ENCODE measurements around the gene C2CD2L. TPM values are rescaled to one million over a fixed set of nuclear protein-coding genes. Genes with fewer than 3 reads are reported as not detected.

Gene C2CD2L
- total and polyA plus RNA-seq, 2 of the 4 experiments (the other 2 are of a cell fraction) = 2.2 to 8.7 TPM

GRCh38 chr11:119153049-119153818, 46.1 kb downstream of the C2CD2L start:
- Histone ChIP-seq H3K79me1 (ENCODE audit: low read depth in 1 of 2, low read length in 2 of 2) (no peaks in the 10 kb centered on the region), H3K4me2 (ENCODE audit: low read depth, low read length) (no peak overlapping the region), H3K9me1 (ENCODE audit: insufficient read depth, low read length) (no peaks in the 10 kb centered on the region), H3K23ac (ENCODE audit: low read depth, low read length) (no peak overlapping the region), H3K36me3 (ENCODE audit: control insufficient read depth, insufficient read depth, low read length) (no peaks in the 10 kb centered on the region), H3K4ac (ENCODE audit: low read depth, low read length) (no peak overlapping the region), H4K20me1 (ENCODE audit: insufficient read depth, low read length) (no peaks in the 10 kb centered on the region), H2AK5ac (ENCODE audit: low read depth, low read length) (no peak overlapping the region), H4K5ac (ENCODE audit: low read depth, low read length) (no peak overlapping the region), H3K4me1 (ENCODE audit: control insufficient read depth, insufficient read depth, low read length) (0 out of 2 replicates have a peak, but pooled peaks cover 2% of the 10 kb centered on the region), H2BK5ac (ENCODE audit: low read depth, low read length, poor library complexity, severe bottlenecking) (no peak overlapping the region), H2AK9ac (replicated peaks; ENCODE audit: low read depth, low read length, poor library complexity) (no peak overlapping the region), H2AFZ (replicated peaks; ENCODE audit: low read length, poor library complexity) (no peak overlapping the region), H3K9me3 (ENCODE audit: control insufficient read depth, insufficient read depth, low read length) (no peaks in the 10 kb centered on the region), H2BK20ac (ENCODE audit: low read depth, low read length) (no peak overlapping the region), H4K91ac (ENCODE audit: insufficient read depth, low read depth, low read length) (no peak overlapping the region), H2BK15ac (ENCODE audit: low read depth, low read length) (no peak overlapping the region), H3K14ac (replicated peaks; ENCODE audit: low read depth, low read length) (no peak overlapping the region), H3K4me3 (ENCODE audit: insufficient read depth, low read depth, low read length) (no peak overlapping the region), H3K56ac (ENCODE audit: extremely low read depth, insufficient read depth, low read length) (no peak overlapping the region), H3K18ac (ENCODE audit: low read depth, low read length) (no peak overlapping the region), H2BK120ac (ENCODE audit: low read depth, low read length) (no peak overlapping the region), H3K9ac (ENCODE audit: low read depth, low read length) (no peak overlapping the region), H3K27me3 (ENCODE audit: control insufficient read depth, insufficient read depth, low read length) (peaks cover 48% of the 10 kb centered on the region), H4K8ac (ENCODE audit: low read depth in 2 of 2, low read length in 2 of 2) (no peak overlapping the region), H3K27ac (ENCODE audit: insufficient read depth, low read length) (no peak overlapping the region)
- no peak for TF ChIP-seq RCOR1 (IDR thresholded peaks at IDR 0.05; ENCODE audit: insufficient replicate concordance, low read length)
- TF ChIP-seq, protein P1, sequence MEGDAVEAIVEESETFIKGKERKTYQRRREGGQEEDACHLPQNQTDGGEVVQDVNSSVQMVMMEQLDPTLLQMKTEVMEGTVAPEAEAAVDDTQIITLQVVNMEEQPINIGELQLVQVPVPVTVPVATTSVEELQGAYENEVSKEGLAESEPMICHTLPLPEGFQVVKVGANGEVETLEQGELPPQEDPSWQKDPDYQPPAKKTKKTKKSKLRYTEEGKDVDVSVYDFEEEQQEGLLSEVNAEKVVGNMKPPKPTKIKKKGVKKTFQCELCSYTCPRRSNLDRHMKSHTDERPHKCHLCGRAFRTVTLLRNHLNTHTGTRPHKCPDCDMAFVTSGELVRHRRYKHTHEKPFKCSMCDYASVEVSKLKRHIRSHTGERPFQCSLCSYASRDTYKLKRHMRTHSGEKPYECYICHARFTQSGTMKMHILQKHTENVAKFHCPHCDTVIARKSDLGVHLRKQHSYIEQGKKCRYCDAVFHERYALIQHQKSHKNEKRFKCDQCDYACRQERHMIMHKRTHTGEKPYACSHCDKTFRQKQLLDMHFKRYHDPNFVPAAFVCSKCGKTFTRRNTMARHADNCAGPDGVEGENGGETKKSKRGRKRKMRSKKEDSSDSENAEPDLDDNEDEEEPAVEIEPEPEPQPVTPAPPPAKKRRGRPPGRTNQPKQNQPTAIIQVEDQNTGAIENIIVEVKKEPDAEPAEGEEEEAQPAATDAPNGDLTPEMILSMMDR (conservative IDR thresholded peaks at IDR 0.05; ENCODE audit: low read depth, low read length) = 0 out of 2 replicates have a peak, but pooled peaks have one; percentile 4
- DNase-seq = no peak
- ChIA-PET POLR2A (ENCODE audit: unreplicated experiment) (no interaction called here), CTCF (no interaction called here)
- WGBS, 2 experiments (ENCODE audit: extremely low coverage in 2 of 2, insufficient read length in 1 of 2) = 80% methylated on average over 1 of the region's 9 CpGs; no CpG with 5 or more reads in 1 of the 2 experiments
- dilution Hi-C loops (cut with HindIII; ENCODE audit: low sequenced_read_pairs, unreplicated experiment) = no loop called here
- ATAC-seq (ENCODE audit: low read depth) = no peak
- no TSS peak for BruUV-seq (replicated peaks)
- intact Hi-C loops (cut with micrococcal nuclease) = no loop called here
- in situ Hi-C loops (cut with MboI; ENCODE audit: low sequenced_read_pairs) = no loop called here
